Coronary artery (tissue), 2 donors: ENCODE results near the gene CFAP91.
A peak's percentile ranks its signal among the peaks of the same experiment; 100 is the strongest.

Source experiments
- DNase-seq: peaks from one replicate; pipeline ENCODE4 v3.0.0-alpha.2; 2017; ENCODE audit warnings: low spot score
- H3K27ac ChIP-seq, 2 donors: fragments of 200-600 bp; sonication (generic); one replicate each; pipeline ENCODE4 v1.5.1; 2016 to 2019
- H3K4me3 ChIP-seq: fragments of 200-600 bp; sonication (generic); 2 replicates; pipeline ENCODE4 v1.5.1; 2016; ENCODE audit warnings: mild to moderate bottlenecking, moderate library complexity
- TF ChIP-seq, protein P1 (sequence below): fragments of 200-600 bp; sonication (generic); IDR thresholded peaks from one replicate; pipeline ENCODE4 v1.5.1; 2019; ENCODE audit warnings: antibody characterized with exemption

Gene CFAP91

DNA sequence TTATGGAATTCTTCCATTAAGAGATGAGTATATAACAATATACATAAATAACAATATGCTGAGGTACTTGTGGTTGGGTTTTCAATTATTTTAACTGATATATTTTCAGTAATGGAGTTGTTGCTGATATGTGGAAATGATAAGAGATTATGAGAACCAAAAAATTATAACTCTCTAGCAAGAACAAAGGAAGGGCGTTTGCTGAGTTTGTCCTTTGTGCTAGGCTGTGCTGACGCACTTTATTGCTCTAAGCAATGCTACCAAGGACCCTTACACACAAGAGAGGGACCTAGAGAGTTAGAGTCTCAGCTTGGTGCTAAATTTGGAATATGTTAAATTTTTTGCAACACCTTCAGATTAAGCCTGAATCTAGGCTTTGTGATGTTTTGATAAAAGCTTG lies 24.1 kb downstream of the CFAP91 start:
- Histone ChIP-seq H3K4me3 (no peak overlapping the region), H3K27ac (no peak overlapping the region)
- DNase-seq, result no peak
- TF ChIP-seq, protein P1, sequence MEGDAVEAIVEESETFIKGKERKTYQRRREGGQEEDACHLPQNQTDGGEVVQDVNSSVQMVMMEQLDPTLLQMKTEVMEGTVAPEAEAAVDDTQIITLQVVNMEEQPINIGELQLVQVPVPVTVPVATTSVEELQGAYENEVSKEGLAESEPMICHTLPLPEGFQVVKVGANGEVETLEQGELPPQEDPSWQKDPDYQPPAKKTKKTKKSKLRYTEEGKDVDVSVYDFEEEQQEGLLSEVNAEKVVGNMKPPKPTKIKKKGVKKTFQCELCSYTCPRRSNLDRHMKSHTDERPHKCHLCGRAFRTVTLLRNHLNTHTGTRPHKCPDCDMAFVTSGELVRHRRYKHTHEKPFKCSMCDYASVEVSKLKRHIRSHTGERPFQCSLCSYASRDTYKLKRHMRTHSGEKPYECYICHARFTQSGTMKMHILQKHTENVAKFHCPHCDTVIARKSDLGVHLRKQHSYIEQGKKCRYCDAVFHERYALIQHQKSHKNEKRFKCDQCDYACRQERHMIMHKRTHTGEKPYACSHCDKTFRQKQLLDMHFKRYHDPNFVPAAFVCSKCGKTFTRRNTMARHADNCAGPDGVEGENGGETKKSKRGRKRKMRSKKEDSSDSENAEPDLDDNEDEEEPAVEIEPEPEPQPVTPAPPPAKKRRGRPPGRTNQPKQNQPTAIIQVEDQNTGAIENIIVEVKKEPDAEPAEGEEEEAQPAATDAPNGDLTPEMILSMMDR, result no peak

DNA sequence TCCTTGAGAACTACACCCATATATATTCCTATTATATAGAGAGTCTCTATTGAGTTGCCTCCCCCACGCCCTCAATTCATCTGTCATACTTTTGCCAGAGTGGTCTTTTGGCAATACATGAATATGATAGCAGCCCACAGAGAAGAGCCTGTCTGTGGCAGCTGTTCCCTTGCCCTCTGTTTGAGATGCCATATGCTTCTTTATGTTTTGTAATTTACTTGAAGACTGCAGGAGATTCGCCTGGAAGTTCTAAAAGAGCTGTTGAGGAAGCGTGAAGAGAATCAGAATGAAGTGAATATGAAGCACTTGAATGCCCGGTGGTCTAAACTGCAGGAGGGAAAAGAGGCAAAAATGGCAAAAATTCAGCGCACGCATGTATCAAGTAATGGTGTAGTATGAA lies 27.2 kb downstream of the CFAP91 start:
- Histone ChIP-seq H3K27ac (no peak overlapping the region), H3K4me3 (no peak overlapping the region)
- TF ChIP-seq, protein P1, result no peak
- DNase-seq, result no peak

DNA sequence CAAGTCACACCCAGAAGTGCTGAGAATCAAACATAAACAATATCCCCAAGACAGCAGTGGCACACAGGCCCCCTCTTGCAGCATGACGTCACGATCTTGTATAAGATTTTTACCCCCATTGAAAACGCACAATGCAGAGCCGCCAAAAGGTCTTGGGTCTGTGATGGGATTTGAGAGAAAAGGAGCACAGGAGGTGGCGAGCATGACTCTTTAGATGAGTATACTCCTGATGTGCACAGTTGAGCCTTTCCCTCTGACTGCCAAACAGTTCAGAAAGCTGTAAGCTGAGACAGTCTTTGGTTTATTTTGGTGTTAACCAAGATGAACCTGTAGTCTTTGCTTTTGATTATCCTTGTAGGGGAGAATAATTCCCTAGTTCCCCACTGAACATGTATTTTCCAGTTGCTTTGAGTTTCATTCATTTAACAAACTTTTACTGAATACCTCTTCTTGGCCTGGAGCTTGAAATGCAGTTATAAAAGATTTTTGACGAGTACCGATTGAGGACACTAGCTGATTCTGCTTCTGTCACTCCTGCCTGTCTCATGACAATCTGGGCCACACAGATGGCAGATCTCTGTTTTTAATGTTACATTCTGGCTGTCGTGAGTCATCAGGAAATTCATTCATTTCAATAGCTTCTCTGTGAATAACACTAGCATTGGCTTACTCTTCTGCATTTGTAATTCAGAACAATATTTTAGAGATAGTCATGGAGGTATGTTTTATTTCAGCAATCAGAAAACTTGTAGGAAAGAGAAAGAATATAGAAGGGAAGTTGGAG lies 28.9 kb downstream of the CFAP91 start:
- TF ChIP-seq, protein P1, result no peak
- Histone ChIP-seq H3K4me3 (no peak overlapping the region), H3K27ac (no peak overlapping the region)
- no peak for DNase-seq

DNA sequence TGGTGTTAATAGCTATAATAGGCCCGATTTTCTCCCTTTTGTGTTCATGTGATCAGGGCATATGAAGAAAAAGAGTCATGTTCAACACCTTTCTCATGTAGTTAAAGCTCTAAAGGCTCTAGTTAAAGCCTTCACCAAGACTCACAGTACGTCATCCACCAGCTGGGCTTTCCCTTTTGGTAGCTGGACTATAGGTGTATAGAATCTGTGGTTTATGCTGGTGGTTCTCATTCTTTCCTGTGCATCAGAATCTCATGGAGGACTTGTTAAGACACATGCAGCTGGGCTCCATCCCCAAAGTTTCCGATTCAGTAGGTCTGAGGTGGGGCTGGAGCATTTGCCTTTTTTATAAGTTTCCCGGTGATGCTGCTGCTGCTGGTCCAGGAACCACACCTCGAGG lies 31.0 kb downstream of the CFAP91 start:
- DNase-seq, result no peak
- TF ChIP-seq, protein P1, result no peak

DNA sequence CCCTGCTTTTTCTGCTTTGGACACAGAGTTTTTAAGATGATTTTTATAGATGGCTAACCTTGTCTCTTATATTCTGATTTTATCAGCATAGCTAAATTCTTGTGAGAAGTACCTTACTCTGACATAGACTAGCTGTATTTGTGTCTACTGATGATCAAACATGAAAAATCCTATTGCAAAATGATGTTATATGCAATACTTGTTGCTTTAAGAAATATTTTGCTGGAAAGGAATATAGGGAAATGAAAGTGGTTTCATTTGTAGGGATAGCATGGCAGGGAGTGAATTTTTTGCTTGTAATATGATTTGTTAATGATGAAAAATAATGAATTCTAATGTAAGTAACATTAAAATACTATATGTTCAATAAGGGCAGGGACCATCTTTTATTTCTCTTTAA lies 35.9 kb downstream of the CFAP91 start:
- H3K4me3 ChIP-seq, result no peak overlapping the region
- TF ChIP-seq, protein P1, result no peak
- DNase-seq, result no peak
- no peak overlapping the region for H3K27ac ChIP-seq

More for the DNA sequence above, 31.0 kb downstream of the CFAP91 start:
- H3K4me3 ChIP-seq, result no peak overlapping the region
- H3K27ac ChIP-seq, result no peak overlapping the region

DNA sequence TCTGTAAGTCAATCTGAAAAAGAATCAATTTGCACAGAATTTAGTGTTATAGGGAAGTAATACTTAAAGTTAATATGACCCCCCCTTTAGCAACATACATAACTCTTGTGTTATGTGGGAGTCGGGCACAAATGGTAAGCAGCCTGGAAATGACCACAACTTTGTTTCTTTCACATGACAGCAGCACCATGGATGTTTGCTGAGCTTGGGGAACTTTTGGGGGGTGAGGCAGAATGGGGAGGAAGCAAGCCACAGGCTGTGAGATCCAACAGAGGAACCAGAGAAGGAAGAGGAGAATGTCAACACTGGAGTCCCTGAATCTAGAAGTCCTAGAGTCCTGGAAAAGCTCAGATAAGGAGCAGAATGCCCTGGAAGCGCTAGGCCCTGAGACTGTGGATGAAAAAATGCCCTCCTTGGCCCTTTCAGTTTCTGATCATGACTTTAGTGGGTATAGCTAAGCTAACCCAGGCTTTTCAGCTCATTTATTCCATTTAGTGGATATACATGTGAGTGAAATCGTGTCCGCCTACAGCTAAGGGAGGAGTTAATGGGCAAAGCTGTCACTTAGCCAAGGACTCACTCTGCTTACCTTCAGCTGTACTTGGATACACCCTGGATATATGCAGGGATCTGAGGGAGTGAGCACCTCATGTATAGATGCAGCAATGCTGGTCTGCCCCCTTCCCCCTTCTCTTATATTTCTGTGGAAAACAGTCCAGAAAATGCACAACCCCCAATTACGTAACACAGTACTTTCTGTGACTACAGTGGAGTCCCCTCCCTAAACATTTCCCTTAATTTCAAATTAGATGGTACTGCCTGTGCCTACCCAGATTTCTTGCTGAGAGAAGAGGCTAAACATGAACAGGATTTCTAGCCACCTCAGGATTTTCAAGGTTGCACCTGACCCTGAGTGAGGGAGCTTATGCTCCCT lies 39.1 kb downstream of the CFAP91 start:
- DNase-seq, result no peak
- no peak overlapping the region for H3K4me3 ChIP-seq
- peak overlapping the region in 1 of 2 donors; percentile 5 for H3K27ac ChIP-seq
- TF ChIP-seq, protein P1, result no peak
